Neural progenitor cell (in vitro differentiated cells): Measurements from ENCODE around the gene STRN3. TPM values are rescaled to one million over a fixed set of nuclear protein-coding genes. Genes with fewer than 3 reads are reported as not detected.
A peak's percentile ranks its signal among the peaks of the same experiment; 100 is the strongest.
"Not testable (repeated sequence)": the region's sequence is repeated elsewhere in the genome, so short reads cannot be mapped to it uniquely, and the experiment has no call there.

Experiments
- DNase-seq: peaks from one replicate; pipeline ENCODE4 v3.0.0-alpha.2; 2016; ENCODE audit warnings: low spot score
- H2AFZ ChIP-seq: fragments of 200-600 bp; sonication (generic); replicated peaks from 2 replicates; pipeline ENCODE4 v1.6.1; 2016; ENCODE audit warnings: antibody characterized with exemption
- H3F3A ChIP-seq: fragments of 200-600 bp; sonication (generic); 2 replicates; pipeline ENCODE4 v1.6.1; 2016; ENCODE audit warnings: antibody characterized with exemption, low read depth
- H3K27ac ChIP-seq: fragments of 200-600 bp; sonication (generic); 2 replicates; pipeline ENCODE4 v1.5.1; 2016; ENCODE audit warnings: mild to moderate bottlenecking
- H3K27me3 ChIP-seq: fragments of 200-600 bp; sonication (generic); 2 replicates; pipeline ENCODE4 v1.6.1; 2016; ENCODE audit warnings: mild to moderate bottlenecking, moderate library complexity
- H3K36me3 ChIP-seq: fragments of 200-600 bp; sonication (generic); 2 replicates; pipeline ENCODE4 v1.5.1; 2016
- H3K4me1 ChIP-seq: fragments of 200-600 bp; sonication (generic); 2 replicates; pipeline ENCODE4 v1.6.1; 2016; ENCODE audit warnings: mixed run types
- H3K4me2 ChIP-seq: fragments of 200-600 bp; sonication (generic); 2 replicates; pipeline ENCODE4 v1.6.1; 2016
- H3K4me3 ChIP-seq: fragments of 200-600 bp; sonication (generic); 2 replicates; pipeline ENCODE4 v1.5.1; 2016
- H3K79me2 ChIP-seq: fragments of 200-600 bp; sonication (generic); 2 replicates; pipeline ENCODE4 v1.6.1; 2016; ENCODE audit warnings: low read depth
- H3K9ac ChIP-seq: fragments of 200-600 bp; sonication (generic); 2 replicates; pipeline ENCODE4 v1.6.1; 2016
- H3K9me3 ChIP-seq: fragments of 200-600 bp; sonication (generic); 2 replicates; pipeline ENCODE4 v1.5.1; 2016; ENCODE audit warnings: low read depth
- H4K20me1 ChIP-seq: fragments of 200-600 bp; sonication (generic); 2 replicates; pipeline ENCODE4 v1.6.1; 2016; ENCODE audit warnings: low read depth
- H3K27ac Mint-ChIP-seq: 3 replicates; pipeline ENCODE4 v1.8.0; 2021; ENCODE audit warnings: mixed read lengths
- H3K27me3 Mint-ChIP-seq: 2 replicates; pipeline ENCODE4 v1.8.0; 2022; ENCODE audit warnings: low read depth, mild to moderate bottlenecking, inconsistent platforms, moderate library complexity, mixed read lengths; ENCODE audit not compliant: insufficient read depth
- H3K36me3 Mint-ChIP-seq: 3 replicates; pipeline ENCODE4 v1.8.0; 2021; ENCODE audit warnings: mixed read lengths
- H3K4me1 Mint-ChIP-seq: 3 replicates; pipeline ENCODE4 v1.8.0; 2021; ENCODE audit warnings: mixed read lengths
- H3K4me3 Mint-ChIP-seq: 3 replicates; pipeline ENCODE4 v1.8.0; 2021; ENCODE audit warnings: mild to moderate bottlenecking, moderate library complexity, mixed read lengths
- H3K9me3 Mint-ChIP-seq: 3 replicates; pipeline ENCODE4 v1.8.0; 2020; ENCODE audit warnings: mixed read lengths
- CTCF ChIP-seq: fragments of 200-600 bp; sonication (generic); IDR thresholded peaks from 2 replicates; pipeline ENCODE4 v1.5.1; 2017; ENCODE audit warnings: antibody characterized with exemption, mild to moderate bottlenecking
- EZH2 ChIP-seq: fragments of 200-600 bp; sonication (generic); IDR thresholded peaks from 2 replicates; pipeline ENCODE4 v1.6.1; 2017; ENCODE audit warnings: antibody characterized with exemption, mild to moderate bottlenecking, moderate library complexity
- EZH2phosphoT487 ChIP-seq: fragments of 200-600 bp; sonication (generic); IDR thresholded peaks from 2 replicates; pipeline ENCODE4 v1.6.1; 2017; ENCODE audit warnings: antibody characterized with exemption
- total RNA-seq: library from RNA; depleted of rRNA; stranded (reverse); fragments of >200 nt; gene quantifications from 2 replicates; pipeline ENCODE4 v1.2.3, GENCODE V29; 2015; ENCODE audit warnings: low replicate concordance

Gene STRN3
- total RNA-seq, 1 donor from 2014 or later: 104 TPM

DNA sequence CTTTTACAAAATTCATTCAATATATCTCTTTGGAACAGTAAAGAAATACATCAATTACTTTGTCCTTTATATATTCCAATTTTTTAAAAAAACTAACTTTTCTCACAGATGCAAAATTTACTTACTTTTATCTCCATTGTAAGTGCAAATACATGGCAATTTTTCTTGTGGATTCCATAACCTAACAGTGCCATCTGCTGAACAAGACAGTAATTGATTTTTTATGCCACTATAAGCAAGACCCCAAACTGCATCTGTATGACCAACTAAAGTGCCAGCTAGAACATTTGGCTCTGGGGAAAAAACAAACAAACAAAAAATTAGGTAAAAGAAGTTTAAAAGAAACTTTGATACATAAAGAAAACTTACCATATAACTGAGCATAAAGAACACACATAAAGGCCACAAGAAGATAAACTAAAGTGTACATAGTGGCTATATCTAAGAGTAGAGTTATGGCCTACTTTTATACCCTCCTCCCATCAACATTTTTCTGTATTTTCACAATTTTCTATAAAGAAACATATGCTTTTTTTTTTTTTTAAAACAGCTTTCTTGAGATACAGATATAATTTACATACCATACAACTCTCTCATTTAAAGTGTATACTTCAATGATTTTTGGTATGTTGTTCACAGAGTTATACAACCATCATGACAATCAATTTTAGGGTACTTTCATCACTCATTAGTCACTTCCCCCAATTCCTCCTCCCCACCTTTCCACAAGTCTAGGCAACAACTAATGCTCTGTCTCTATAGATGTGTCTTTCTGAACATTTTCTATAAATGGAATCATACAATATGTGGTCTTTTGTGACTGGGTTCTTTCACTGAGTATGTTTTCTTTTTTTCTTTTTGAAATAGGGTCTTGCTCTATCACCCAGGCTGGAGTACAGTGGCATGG is 119.2 kb downstream of the STRN3 start:
- no peaks in the 10 kb centered on the region for H3K79me2 ChIP-seq
- Mint-ChIP-seq H3K9me3 (no peaks in the 10 kb centered on the region), H3K27ac (no peak overlapping the region), H3K4me1 (no peaks in the 10 kb centered on the region), H3K4me3 (no peak overlapping the region), H3K27me3 (no peaks in the 10 kb centered on the region), H3K36me3 (peaks cover 20% of the 10 kb centered on the region)
- no peak overlapping the region for H3K9ac ChIP-seq
- H3K9me3 ChIP-seq: no peaks in the 10 kb centered on the region
- H3K4me3 ChIP-seq: no peak overlapping the region
- DNase-seq: no peak
- no peaks in the 10 kb centered on the region for H4K20me1 ChIP-seq
- peak; percentile 40 for TF ChIP-seq CTCF
- TF ChIP-seq EZH2phosphoT487: no peak
- peaks cover 40% of the 10 kb centered on the region for H3K36me3 ChIP-seq
- no peak overlapping the region for H2AFZ ChIP-seq
- H3K27me3 ChIP-seq: no peaks in the 10 kb centered on the region
- H3K4me1 ChIP-seq: no peaks in the 10 kb centered on the region
- peaks cover 4% of the 10 kb centered on the region for H3F3A ChIP-seq
- no peak overlapping the region for H3K27ac ChIP-seq
- H3K4me2 ChIP-seq: no peak overlapping the region

DNA sequence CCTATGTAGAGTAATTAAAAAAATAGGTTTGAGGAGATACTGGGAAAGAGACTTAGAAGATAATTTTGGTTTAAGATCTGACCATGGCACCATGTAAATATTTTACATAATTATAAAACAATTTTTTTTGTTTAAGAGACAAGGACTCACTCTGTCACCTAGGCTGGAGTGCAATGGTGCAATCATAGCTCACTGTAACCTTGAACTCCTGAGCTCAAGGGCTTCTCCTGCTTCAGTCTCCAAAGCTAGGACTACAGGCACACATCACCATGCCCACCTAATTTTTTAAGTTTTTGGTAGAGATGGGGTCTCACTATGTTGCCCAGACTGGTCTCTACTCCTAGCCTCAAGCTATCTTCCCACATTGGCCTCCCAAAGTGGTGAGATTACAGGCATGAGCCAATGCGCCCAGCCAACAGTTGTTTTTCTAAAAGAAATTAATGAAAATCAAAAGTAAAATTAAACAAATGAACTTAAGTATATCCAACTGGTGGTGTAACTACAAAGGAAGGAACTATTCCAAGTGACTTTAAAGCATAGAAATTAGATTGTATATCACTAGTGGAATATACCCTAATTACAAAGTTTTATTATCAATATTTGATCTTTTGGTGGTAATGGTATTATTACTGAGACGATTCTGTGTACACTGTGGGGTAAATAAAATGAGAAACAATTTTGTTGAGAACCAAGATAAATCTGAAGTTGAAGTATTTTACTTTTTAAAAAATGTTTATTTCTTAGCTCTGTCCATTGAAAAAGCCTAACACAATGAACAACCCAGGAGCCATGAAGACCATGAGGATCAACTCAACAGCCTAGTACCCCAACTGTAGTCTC is 122.7 kb downstream of the STRN3 start:
- TF ChIP-seq EZH2: no peak
- no peak for TF ChIP-seq EZH2phosphoT487
- TF ChIP-seq CTCF: no peak
- no peak overlapping the region for H3K27ac Mint-ChIP-seq
- H3K9me3 Mint-ChIP-seq: no peaks in the 10 kb centered on the region
- Histone ChIP-seq H3K79me2 (no peaks in the 10 kb centered on the region), H3K36me3 (peaks cover 31% of the 10 kb centered on the region), H3F3A (peaks cover 4% of the 10 kb centered on the region), H3K9me3 (no peaks in the 10 kb centered on the region), H3K4me3 (no peak overlapping the region), H3K27ac (no peak overlapping the region), H3K4me1 (no peaks in the 10 kb centered on the region), H3K4me2 (no peak overlapping the region), H3K9ac (no peak overlapping the region), H3K27me3 (no peaks in the 10 kb centered on the region), H2AFZ (no peak overlapping the region), H4K20me1 (no peaks in the 10 kb centered on the region)
- DNase-seq: no peak
- H3K27me3 Mint-ChIP-seq: no peaks in the 10 kb centered on the region
- H3K4me3 Mint-ChIP-seq: no peak overlapping the region
- H3K36me3 Mint-ChIP-seq: peaks cover 30% of the 10 kb centered on the region
- no peaks in the 10 kb centered on the region for H3K4me1 Mint-ChIP-seq

GRCh38 chr14:30897121-30897520 is 129.1 kb downstream of the STRN3 start:
- not testable (repeated sequence) for H3K9me3 Mint-ChIP-seq, H3K27ac Mint-ChIP-seq, H3K4me3 Mint-ChIP-seq, H3K79me2 ChIP-seq, H3F3A ChIP-seq, H3K27me3 ChIP-seq, H3K27me3 Mint-ChIP-seq, H4K20me1 ChIP-seq, H3K4me1 ChIP-seq, H3K9me3 ChIP-seq, DNase-seq, H3K4me2 ChIP-seq, H3K4me1 Mint-ChIP-seq, H3K27ac ChIP-seq, H3K9ac ChIP-seq, H3K4me3 ChIP-seq, H2AFZ ChIP-seq
- peaks cover 20% of the 10 kb centered on the region for H3K36me3 ChIP-seq
- H3K36me3 Mint-ChIP-seq: peaks cover 37% of the 10 kb centered on the region
